HEK293T (cell line): ENCODE measurements around the gene ANKRD13B.

Source experiments
- BHLHE40 ChIP-seq: fragments of 450-650 bp; IDR thresholded peaks from 2 replicates; pipeline ENCODE4 v1.6.1; 2016; ENCODE audit warnings: mild to moderate bottlenecking, moderate library complexity, borderline replicate concordance
- CTBP1 ChIP-seq: fragments of 450-650 bp; IDR thresholded peaks from 2 replicates; pipeline ENCODE4 v1.6.1; 2016; ENCODE audit warnings: borderline replicate concordance
- ELF4 ChIP-seq: fragments of 450-650 bp; IDR thresholded peaks from 2 replicates; pipeline ENCODE4 v1.6.1; 2017; ENCODE audit warnings: antibody characterized with exemption
- FOXA1 ChIP-seq: fragments of 450-650 bp; IDR thresholded peaks from 2 replicates; pipeline ENCODE4 v1.6.1; 2016; ENCODE audit warnings: mild to moderate bottlenecking
- FOXK2 ChIP-seq: fragments of 450-650 bp; IDR thresholded peaks from 2 replicates; pipeline ENCODE4 v1.6.1; 2016; ENCODE audit warnings: mild to moderate bottlenecking
- FOXM1 ChIP-seq: fragments of 450-650 bp; IDR thresholded peaks from 2 replicates; pipeline ENCODE4 v1.6.1; 2017; ENCODE audit warnings: mild to moderate bottlenecking, borderline replicate concordance
- HDGF ChIP-seq: fragments of 450-650 bp; IDR thresholded peaks from 2 replicates; pipeline ENCODE4 v1.6.1; 2017; ENCODE audit warnings: antibody characterized with exemption, borderline replicate concordance
- LEF1 ChIP-seq: fragments of 450-650 bp; IDR thresholded peaks from 2 replicates; pipeline ENCODE4 v1.6.1; 2017; ENCODE audit warnings: mild to moderate bottlenecking, borderline replicate concordance
- SP1 ChIP-seq: fragments of 450-650 bp; IDR thresholded peaks from 2 replicates; pipeline ENCODE4 v1.6.1; 2017
- SUZ12 ChIP-seq: fragments of 450-650 bp; IDR thresholded peaks from 2 replicates; pipeline ENCODE4 v1.6.1; 2016; ENCODE audit warnings: mild to moderate bottlenecking
- ZNF384 ChIP-seq: fragments of 450-650 bp; IDR thresholded peaks from 2 replicates; pipeline ENCODE4 v1.6.1; 2016

DNA sequence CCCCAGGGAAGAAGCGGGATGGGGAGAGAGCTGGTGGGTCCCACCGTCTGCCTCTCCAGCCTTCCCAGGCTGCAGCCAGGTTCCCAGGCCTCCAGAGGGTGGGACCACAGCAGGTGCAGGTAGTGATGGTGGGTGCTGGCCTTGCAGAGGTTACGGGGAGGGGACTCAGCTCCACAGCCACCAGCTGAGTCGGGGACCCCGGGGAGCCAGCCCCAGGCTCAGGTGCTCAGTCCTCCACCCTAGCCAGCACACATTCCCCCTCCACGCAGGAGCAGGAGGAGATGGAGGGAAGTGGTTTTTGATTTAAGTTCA is 19.4 kb upstream of the ANKRD13B start:
- no peak for TF ChIP-seq FOXA1
- TF ChIP-seq SUZ12 = no peak
- TF ChIP-seq BHLHE40 = no peak
- no peak for TF ChIP-seq HDGF
- TF ChIP-seq FOXK2 = no peak
- TF ChIP-seq ZNF384 = no peak
- no peak for TF ChIP-seq ELF4
- TF ChIP-seq CTBP1 = no peak
- no peak for TF ChIP-seq LEF1
- TF ChIP-seq FOXM1 = no peak
- no peak for TF ChIP-seq SP1
